Right lobe of liver (tissue), 6 donors: Measurements from ENCODE around the gene WNK2. TPM values are rescaled to one million over a fixed set of nuclear protein-coding genes. Genes with fewer than 3 reads are reported as not detected.

ENCODE experiments used
- ATAC-seq, 4 donors: fragments of 200-7000 bp; cut with Tn5 transposase; one replicate each; pipeline ENCODE4 v1.9.1; 2020; ENCODE audit warnings: mild to moderate bottlenecking in 4 of 4, moderate library complexity in 4 of 4
- DNase-seq, 3 donors: peaks; one replicate each; pipeline ENCODE4 v3.0.0-alpha.2; 2020
- H3K27ac ChIP-seq, 3 donors: fragments of 200-600 bp; one replicate each; pipeline ENCODE4 v1.8.0; 2022
- H3K27me3 ChIP-seq, 2 donors: fragments of 200-600 bp; one replicate each; pipeline ENCODE4 v1.8.0; 2022
- H3K36me3 ChIP-seq, 4 donors: fragments of 200-600 bp; sonication (generic) in 1 of 4; one replicate each; pipeline versions ENCODE4 v1.5.1 to v1.8.0; 2017 to 2022; ENCODE audit warnings: control low read depth in 1 of 4
- H3K4me1 ChIP-seq, 4 donors: fragments of 200-600 bp; sonication (generic) in 1 of 4; one replicate each; pipeline versions ENCODE4 v1.5.1 to v1.8.0; 2017 to 2022; ENCODE audit warnings: control low read depth in 1 of 4
- H3K4me3 ChIP-seq, 3 donors: fragments of 200-600 bp; one replicate each; pipeline ENCODE4 v1.8.0; 2022
- H3K9me3 ChIP-seq, 4 donors: fragments of 200-600 bp; sonication (generic) in 1 of 4; one replicate each; pipeline versions ENCODE4 v1.5.1 to v1.8.0; 2017 to 2022; ENCODE audit warnings: control low read depth in 1 of 4
- CTCF ChIP-seq, 4 donors: fragments of 200-600 bp in 3 of 4; fragments of 450-650 bp in 1 of 4; IDR thresholded peaks; one replicate each; pipeline versions ENCODE4 v1.5.1 to v1.8.0; 2016 to 2022; ENCODE audit warnings: antibody characterized with exemption in 4 of 4, mild to moderate bottlenecking in 2 of 4
- POLR2A ChIP-seq: fragments of 450-650 bp; IDR thresholded peaks from one replicate; pipeline ENCODE4 v1.6.1; 2017; ENCODE audit warnings: antibody characterized with exemption, mild to moderate bottlenecking
- WGBS: methylation state at CpG from one replicate; pipeline ENCODE4 v1.1.6; 2018; ENCODE audit warnings: low coverage, low lambda C conversion rate; ENCODE audit not compliant: insufficient coverage; ENCODE audit errors: missing lambda C conversion rate; 5-methylcytosine and 5-hydroxymethylcytosine counted together
- intact Hi-C, 2 donors: fragments of 100-400 bp; cut with DNase I; formaldehyde crosslinking; loops; one replicate each; pipeline versions ENCODE4 v1.11.2 to v1.14.1; 2022
- total RNA-seq, 6 experiments: library from RNA; depleted of rRNA in 2 of 6; stranded (reverse); fragments of >200 nt in 2 of 6; fragmentation: NEBNext Ultra II Directional in 3 of 6; extraction: Animal tissue kit (Norgen Biotek cat#: 25700) in 3 of 6; gene quantifications; one replicate each; pipeline versions ENCODE4 v1.1.0 to v1.2.4, GENCODE V29; 2016 to 2023
- donor health status: DM: no; HTN: yes; CAD: no.
- donor health status: DM: no; HTN: no; CAD: no.
- donor health status: DM: no; HTN: no; CAD: no.
- donor health status: DM: no; HTN: yes; CAD: no.
- donor health status: DM: no; HTN: yes; CAD: no.

The WNK2 gene
- total RNA-seq, 6 experiments from 2014 or later, result 0.43 to 3.6 (median 1.3) TPM

DNA sequence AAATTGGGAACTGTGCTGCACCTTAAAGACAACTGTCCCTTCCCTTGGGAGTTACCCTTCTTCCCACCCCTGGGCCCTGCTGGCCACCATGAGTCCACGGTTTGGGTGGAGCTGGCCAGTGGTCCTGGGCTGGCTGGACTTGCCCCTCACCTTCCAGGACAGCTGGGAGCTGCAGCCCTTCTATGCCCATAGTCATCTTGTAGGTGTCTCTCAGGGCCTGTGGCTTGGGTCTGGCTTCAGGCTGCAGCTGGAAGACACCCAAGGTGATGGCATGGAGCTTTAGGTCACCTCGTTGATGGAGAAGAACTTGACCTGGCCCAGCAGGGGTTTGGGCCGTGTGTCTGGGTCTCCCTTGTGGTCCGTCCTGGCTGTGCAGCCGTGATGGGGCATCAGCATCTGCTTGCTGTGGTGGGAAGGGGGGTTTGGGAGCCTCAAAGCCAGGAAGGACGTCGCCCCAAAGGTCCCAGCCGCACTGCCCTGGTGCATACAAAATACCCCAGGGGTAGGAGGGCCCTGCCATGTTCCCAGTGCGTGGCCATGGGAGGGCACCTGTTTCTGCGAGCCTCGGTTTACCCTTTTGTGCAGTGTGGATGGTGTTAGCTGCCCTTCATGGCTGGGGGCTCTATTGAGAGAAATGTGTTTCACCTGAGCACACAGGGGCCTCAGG lies 8.9 kb downstream of the WNK2 start:
- intact Hi-C loops, result no loop called here
- no peaks in the 10 kb centered on the region for H3K27me3 ChIP-seq
- ATAC-seq, result no peak
- no peaks in the 10 kb centered on the region for H3K36me3 ChIP-seq
- peak in 1 of 3 donors; percentile 30 for DNase-seq
- TF ChIP-seq POLR2A (no peak), CTCF (IDR thresholded peaks at IDR 0.05) (no peak)
- H3K9me3 ChIP-seq, result no peaks in the 10 kb centered on the region
- no peaks in the 10 kb centered on the region for H3K4me1 ChIP-seq
- no peak overlapping the region for H3K4me3 ChIP-seq
- no peak overlapping the region for H3K27ac ChIP-seq
- WGBS, result 68% methylated on average over 6 of the region's 11 CpGs

DNA sequence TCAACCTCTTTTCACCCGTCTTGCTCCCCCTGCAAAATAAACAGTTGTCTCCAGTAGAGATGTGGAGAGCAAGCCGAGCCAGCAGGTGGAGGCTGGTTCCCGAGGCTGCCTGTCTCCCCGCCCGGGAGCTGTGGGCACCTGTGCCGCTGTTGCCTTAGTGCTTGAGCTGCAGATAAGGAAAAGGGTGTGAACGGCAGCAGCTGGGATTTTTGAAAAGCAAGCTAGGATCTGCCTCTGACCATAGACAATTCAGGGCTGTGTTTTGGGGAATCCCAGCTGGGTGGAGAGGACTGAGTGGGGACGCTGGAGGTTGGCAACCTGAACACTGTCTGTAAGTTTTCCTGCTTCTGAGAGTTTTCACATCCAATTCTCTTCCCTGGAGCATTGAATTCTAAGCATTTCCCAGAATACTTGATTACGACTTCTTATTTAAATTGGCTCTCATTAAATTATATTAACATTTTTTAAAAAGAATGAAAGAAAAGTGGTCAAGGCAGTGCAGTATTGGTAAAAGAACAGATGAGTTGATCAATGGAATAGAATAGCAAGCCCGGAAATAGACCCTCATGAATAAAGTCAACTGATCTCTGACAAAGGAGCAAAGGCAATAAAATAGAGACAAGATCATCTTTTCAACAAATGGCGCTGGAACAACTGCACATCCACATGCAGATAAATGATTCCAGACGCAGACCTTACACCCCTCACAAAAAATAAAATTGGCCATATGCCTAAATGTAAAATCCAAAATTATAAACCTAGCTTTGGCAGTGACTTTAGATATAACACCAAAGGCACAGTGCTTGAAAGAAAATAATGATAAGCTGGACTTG lies 9.7 kb downstream of the WNK2 start:
- DNase-seq (peak in 1 of 3 donors; percentile 37), ATAC-seq (no peak)
- no peaks in the 10 kb centered on the region for H3K9me3 ChIP-seq
- WGBS, result 52% methylated on average over 10 of the region's 12 CpGs
- H3K27ac ChIP-seq, result no peak overlapping the region
- no peaks in the 10 kb centered on the region for H3K27me3 ChIP-seq
- intact Hi-C loops, result no loop called here
- no peaks in the 10 kb centered on the region for H3K36me3 ChIP-seq
- no peaks in the 10 kb centered on the region for H3K4me1 ChIP-seq
- TF ChIP-seq CTCF (IDR thresholded peaks at IDR 0.05) (no peak), POLR2A (no peak)
- no peak overlapping the region for H3K4me3 ChIP-seq

GRCh38 chr9:93194221-93194625 lies 10.3 kb downstream of the WNK2 start:
- no peak for ATAC-seq
- no peaks in the 10 kb centered on the region for H3K4me1 ChIP-seq

DNA sequence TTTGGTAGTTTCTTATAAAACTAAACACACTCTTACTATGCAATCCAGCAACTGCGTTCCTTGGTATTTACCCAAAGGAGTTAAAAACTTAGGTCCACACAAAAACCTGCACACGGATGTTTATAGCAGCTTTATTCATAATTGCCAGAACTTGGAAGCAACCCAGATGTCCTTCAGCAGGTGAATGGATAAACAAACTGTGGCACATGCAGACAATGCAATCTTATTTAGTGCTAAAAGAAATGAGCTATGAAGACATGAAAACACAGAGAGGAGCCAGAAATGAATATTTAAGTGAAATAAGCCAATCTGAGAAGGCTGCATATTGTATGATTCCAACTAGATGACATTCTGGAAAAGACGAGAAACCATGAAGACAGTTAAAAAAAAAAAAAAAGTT lies 10.7 kb downstream of the WNK2 start:
- TF ChIP-seq POLR2A (no peak), CTCF (IDR thresholded peaks at IDR 0.05) (no peak)
- intact Hi-C loops, result no loop called here
- 42% methylated on average over 3 of the region's 3 CpGs for WGBS
- Histone ChIP-seq H3K9me3 (no peaks in the 10 kb centered on the region), H3K27me3 (no peaks in the 10 kb centered on the region), H3K36me3 (no peaks in the 10 kb centered on the region), H3K4me3 (no peak overlapping the region), H3K27ac (no peak overlapping the region), H3K4me1 (no peaks in the 10 kb centered on the region)
- no peak for DNase-seq
- no peak for ATAC-seq

More at GRCh38 chr9:93194221-93194625, 10.3 kb downstream of the WNK2 start:
- Histone ChIP-seq H3K27me3 (no peaks in the 10 kb centered on the region), H3K27ac (no peak overlapping the region), H3K36me3 (no peaks in the 10 kb centered on the region), H3K4me3 (no peak overlapping the region), H3K9me3 (no peaks in the 10 kb centered on the region)
- 45% methylated on average over 1 of the region's 1 CpG for WGBS
- TF ChIP-seq POLR2A, result no peak
- DNase-seq, result no peak
- intact Hi-C loops, result no loop called here
